GM18499 (cell line): Measurements from ENCODE around the gene HSF4.

Experiments
- ATAC-seq: cut with Tn5 transposase; IDR thresholded peaks from one replicate; pipeline ENCODE4 v1.9.1; 2021; ENCODE audit warnings: moderate number of reproducible peaks; ENCODE audit not compliant: insufficient read depth, unreplicated experiment

The HSF4 gene

DNA sequence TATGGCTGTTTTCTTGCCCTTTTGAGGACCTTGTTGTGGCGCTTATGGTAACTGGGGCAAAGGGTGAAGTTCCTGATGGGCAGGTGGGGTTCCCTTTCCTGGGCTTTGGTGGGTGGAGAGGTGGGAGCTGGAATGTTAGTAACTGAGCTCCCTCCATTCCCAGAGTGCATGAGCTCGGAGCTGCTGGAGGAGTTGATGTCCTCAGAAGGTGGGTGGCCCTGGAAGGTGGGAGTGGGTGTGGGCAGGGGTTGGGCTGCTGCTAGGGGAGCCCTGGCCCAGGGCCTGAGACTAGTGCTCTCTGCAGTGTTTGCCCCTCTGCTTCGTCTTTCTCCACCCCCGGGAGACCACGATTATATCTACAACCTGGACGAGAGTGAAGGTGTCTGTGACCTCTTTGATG, 33.2 kb downstream of the HSF4 start:
- ATAC-seq, result no peak

- no peak for ATAC-seq
Measured at GRCh38 chr16:67198238-67198734, 33.7 kb downstream of the HSF4 start.

- no peak for ATAC-seq
Measured at GRCh38 chr16:67199011-67199807, 34.7 kb downstream of the HSF4 start, which contains the start of gene ELMO3. Gene ELMO3 (plus strand): TSS chr16:67199131. CDS start chr16:67199327, 196 bp downstream.

DNA sequence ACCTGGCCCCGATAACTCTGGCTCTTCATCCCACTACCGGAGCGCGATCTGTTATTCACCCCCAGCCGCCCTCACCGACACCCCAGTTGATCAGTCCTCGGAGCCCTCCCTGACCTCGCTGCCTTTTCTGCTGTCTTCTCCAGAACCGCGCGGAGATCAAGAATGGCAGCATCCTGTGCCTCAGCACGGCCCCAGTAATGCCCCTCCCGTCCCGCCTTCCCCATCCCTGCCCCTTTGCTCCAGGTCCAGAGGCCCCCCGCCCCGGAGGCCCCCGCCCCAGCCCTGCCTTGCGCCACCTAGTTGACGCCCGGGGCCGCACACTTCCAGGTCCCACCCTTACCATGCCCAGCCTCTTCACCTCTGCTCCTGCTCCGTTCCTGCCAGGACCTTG, 35.3 kb downstream of the HSF4 start:
- ATAC-seq, result no peak

GRCh38 chr16:67200491-67200890, 35.9 kb downstream of the HSF4 start:
- no peak for ATAC-seq

GRCh38 chr16:67201411-67202345, 37.1 kb downstream of the HSF4 start:
- no peak for ATAC-seq

- no peak for ATAC-seq
Measured at GRCh38 chr16:67202426-67202825, 37.9 kb downstream of the HSF4 start.

- ATAC-seq, result no peak
Measured at GRCh38 chr16:67202956-67203493, 38.5 kb downstream of the HSF4 start.

- no peak for ATAC-seq
Measured at GRCh38 chr16:67204076-67204475, 39.5 kb downstream of the HSF4 start.

GRCh38 chr16:67206129-67206837, 41.7 kb downstream of the HSF4 start:
- ATAC-seq, result no peak

DNA sequence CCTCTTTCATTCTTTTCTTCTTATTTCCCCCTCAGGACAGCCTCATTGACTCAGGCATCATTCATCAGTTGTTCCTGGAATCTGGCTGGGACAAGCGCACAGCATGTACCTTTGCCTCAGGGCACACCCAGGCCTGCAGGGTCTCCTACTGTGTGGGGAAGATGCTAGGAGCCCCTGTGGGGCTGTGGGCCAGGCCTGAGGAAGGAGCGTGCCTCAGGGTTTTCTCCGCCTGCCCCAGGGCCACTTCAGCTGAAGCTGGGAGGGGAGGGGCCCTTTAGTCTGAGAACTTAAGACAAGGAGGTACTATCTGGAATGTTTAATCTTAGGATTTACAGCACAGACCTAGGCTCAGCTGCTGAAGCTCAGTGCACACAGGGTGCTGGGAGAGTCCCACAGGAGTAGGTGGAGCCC, 42.3 kb downstream of the HSF4 start:
- no peak for ATAC-seq

- no peak for ATAC-seq
Measured at GRCh38 chr16:67207249-67208091, 42.9 kb downstream of the HSF4 start.

- ATAC-seq, result no peak
Measured at GRCh38 chr16:67208154-67208896, 43.8 kb downstream of the HSF4 start.

DNA sequence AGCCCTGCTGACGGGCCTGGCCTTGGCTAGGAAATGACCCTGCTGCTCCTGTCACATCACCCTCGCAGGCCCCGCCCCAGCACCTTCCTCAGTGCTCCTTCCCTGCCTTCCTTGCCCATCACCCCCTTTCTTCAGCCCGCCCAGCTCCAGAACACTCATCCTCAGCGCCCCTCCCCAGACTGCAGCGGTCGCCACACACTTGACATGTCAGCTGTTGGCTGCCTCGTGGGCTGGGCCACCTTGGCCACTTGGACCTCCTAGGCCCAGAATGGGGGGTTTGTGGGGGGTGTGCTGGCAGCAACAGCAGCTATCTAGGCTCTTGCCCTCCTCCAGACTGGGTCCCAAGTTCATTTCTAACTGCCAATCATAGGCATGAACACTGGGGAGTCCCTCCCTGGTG, 45.0 kb downstream of the HSF4 start:
- ATAC-seq, result no peak

- no peak for ATAC-seq
Measured at GRCh38 chr16:67210069-67210937, 45.8 kb downstream of the HSF4 start.

GRCh38 chr16:67211674-67212073, 47.1 kb downstream of the HSF4 start:
- no peak for ATAC-seq

- ATAC-seq, result no peak
Measured at GRCh38 chr16:67212766-67213165, 48.2 kb downstream of the HSF4 start.
